ENCODE measurements around the gene ASZ1.

ASZ1 gene

GRCh38 chr7:117319181-117319580 is 108.1 kb downstream of the ASZ1 start:
- TF ChIP-seq CTCF (conservative IDR thresholded peaks at IDR 0.05; ENCODE audit: control insufficient read depth, insufficient read depth, low read depth, low read length): no peak
- no peak overlapping the region for H3K4me3 ChIP-seq (ENCODE audit: control insufficient read depth, low read depth, low read length)
- DNase-seq (ENCODE audit: low read depth): no peak

GRCh38 chr7:117313582-117313981 is 113.7 kb downstream of the ASZ1 start:
- no peak for DNase-seq (ENCODE audit: low read depth)
- TF ChIP-seq CTCF (conservative IDR thresholded peaks at IDR 0.05; ENCODE audit: control insufficient read depth, insufficient read depth, low read depth, low read length): no peak
- no peak overlapping the region for H3K4me3 ChIP-seq (ENCODE audit: control insufficient read depth, low read depth, low read length)

Measured in fibroblast of mammary gland (primary cell).